MM.1S (cell line): ENCODE results near the gene ACLY.

Source experiments
- CTCF ChIP-seq: fragments of 300-600 bp; sonication (generic); IDR thresholded peaks from 2 replicates; pipeline ENCODE4 v1.5.1; 2016; ENCODE audit warnings: antibody characterized with exemption, low read length, mixed read lengths
- EZH2 ChIP-seq: fragments of 300-600 bp; sonication (generic); optimal IDR thresholded peaks from 2 replicates; pipeline ENCODE3; 2017; ENCODE audit warnings: low read depth, mild to moderate bottlenecking, antibody characterized with exemption, low read length, mixed read lengths
- EZH2phosphoT487 ChIP-seq: fragments of 300-600 bp; sonication (generic); IDR thresholded peaks from 2 replicates; pipeline ENCODE4 v1.6.1; 2018; ENCODE audit warnings: antibody characterized with exemption, low read length

GRCh38 chr17:41891135-41892020 lies 27.4 kb downstream of the ACLY start:
- TF ChIP-seq CTCF (no peak), EZH2 (no peak), EZH2phosphoT487 (no peak)
